GM18505 (cell line): ENCODE measurements around the gene STARD3NL.

ENCODE experiments used
- ATAC-seq: cut with Tn5 transposase; IDR thresholded peaks from one replicate; pipeline ENCODE4 v1.9.1; 2021; ENCODE audit not compliant: unreplicated experiment
- POLR2A ChIP-seq: IDR thresholded peaks from 4 replicates; pipeline ENCODE4 v1.6.1; 2011; ENCODE audit warnings: borderline replicate concordance; ENCODE audit not compliant: insufficient read depth, insufficient read length; ENCODE audit errors: extremely low read depth

Gene STARD3NL

GRCh38 chr7:38274927-38275620, 97.0 kb downstream of the STARD3NL start:
- no peak for ATAC-seq
- TF ChIP-seq POLR2A, result no peak

GRCh38 chr7:38276096-38276877, 98.2 kb downstream of the STARD3NL start:
- no peak for TF ChIP-seq POLR2A
- ATAC-seq, result no peak

- TF ChIP-seq POLR2A, result no peak
Observed at GRCh38 chr7:38280000-38280399, 102.0 kb downstream of the STARD3NL start.

More at GRCh38 chr7:38280000-38280399, 102.0 kb downstream of the STARD3NL start:
- ATAC-seq, result no peak
